Ishikawa (cell line): ENCODE data around the gene SLC3A2.
A peak's percentile ranks its signal among the peaks of the same experiment; 100 is the strongest.

Experiments
- CEBPB ChIP-seq: IDR thresholded peaks from 2 replicates; pipeline ENCODE4 v1.6.1; 2012
- RAD21 ChIP-seq: IDR thresholded peaks from 2 replicates; pipeline ENCODE4 v1.6.1; 2012; ENCODE audit warnings: low read depth
- ZBTB7A ChIP-seq: IDR thresholded peaks from 2 replicates; pipeline ENCODE4 v1.6.1; 2012; ENCODE audit warnings: low read depth
- TF ChIP-seq, protein P1 (sequence below): IDR thresholded peaks from 2 replicates; pipeline ENCODE4 v1.6.1; 2012; ENCODE audit warnings: low read depth, mild to moderate bottlenecking

DNA sequence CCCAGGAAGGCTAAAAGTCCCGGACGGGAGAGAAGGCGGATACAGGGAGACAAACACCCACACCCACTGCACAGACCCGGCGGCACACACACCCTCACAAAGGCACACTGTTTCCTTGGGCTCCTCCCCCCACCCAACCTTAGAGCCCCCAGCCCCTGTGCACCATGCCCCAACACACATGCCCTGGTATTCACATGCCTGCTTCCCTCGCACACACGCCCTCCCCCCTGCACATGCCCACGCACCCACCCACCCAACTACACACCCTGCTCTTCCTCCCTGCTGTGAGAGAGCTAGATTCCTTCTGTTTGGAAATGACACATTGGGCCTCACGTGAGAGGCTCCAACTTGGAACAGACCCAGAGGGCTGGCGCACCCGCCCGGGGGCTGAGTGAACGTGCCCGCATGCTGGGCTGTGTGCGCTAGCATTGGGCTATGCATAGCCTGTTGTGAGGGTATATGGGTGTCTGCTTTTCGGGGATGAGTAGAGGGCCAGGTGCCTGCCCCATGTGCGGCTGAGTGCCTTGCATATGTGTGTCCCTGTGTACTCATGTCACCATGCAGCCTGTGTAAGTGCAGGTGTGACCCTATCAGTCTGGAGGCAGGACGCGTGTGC lies 41.0 kb downstream of the SLC3A2 start:
- peak; percentile 60 for TF ChIP-seq ZBTB7A
- TF ChIP-seq, protein P1, sequence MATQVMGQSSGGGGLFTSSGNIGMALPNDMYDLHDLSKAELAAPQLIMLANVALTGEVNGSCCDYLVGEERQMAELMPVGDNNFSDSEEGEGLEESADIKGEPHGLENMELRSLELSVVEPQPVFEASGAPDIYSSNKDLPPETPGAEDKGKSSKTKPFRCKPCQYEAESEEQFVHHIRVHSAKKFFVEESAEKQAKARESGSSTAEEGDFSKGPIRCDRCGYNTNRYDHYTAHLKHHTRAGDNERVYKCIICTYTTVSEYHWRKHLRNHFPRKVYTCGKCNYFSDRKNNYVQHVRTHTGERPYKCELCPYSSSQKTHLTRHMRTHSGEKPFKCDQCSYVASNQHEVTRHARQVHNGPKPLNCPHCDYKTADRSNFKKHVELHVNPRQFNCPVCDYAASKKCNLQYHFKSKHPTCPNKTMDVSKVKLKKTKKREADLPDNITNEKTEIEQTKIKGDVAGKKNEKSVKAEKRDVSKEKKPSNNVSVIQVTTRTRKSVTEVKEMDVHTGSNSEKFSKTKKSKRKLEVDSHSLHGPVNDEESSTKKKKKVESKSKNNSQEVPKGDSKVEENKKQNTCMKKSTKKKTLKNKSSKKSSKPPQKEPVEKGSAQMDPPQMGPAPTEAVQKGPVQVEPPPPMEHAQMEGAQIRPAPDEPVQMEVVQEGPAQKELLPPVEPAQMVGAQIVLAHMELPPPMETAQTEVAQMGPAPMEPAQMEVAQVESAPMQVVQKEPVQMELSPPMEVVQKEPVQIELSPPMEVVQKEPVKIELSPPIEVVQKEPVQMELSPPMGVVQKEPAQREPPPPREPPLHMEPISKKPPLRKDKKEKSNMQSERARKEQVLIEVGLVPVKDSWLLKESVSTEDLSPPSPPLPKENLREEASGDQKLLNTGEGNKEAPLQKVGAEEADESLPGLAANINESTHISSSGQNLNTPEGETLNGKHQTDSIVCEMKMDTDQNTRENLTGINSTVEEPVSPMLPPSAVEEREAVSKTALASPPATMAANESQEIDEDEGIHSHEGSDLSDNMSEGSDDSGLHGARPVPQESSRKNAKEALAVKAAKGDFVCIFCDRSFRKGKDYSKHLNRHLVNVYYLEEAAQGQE, result no peak
- TF ChIP-seq RAD21, result no peak
- no peak for TF ChIP-seq CEBPB
